K562 (cell line): Measurements from ENCODE around the gene YPEL3. TPM values are rescaled to one million over a fixed set of nuclear protein-coding genes. Genes with fewer than 3 reads are reported as not detected.

ENCODE experiments used
- ATAC-seq: fragments of 200-7000 bp; cut with Tn5 transposase; 3 replicates; pipeline ENCODE4 v1.9.1; 2020; ENCODE audit warnings: moderate library complexity
- BruUV-seq: library from RNA; stranded (reverse); fragments of 400-500 nt; replicated peaks from 2 replicates; lab custom pipeline; 2021; lab: Mats Ljungman, UMichigan
- CTCF ChIA-PET: fragments of 300-600 bp; formaldehyde crosslinking; extraction: SDS; loops from one replicate; lab custom pipeline; 2021; ENCODE audit warnings: low intra/inter-chr PET ratio; lab: Yijun Ruan, JAX
- POLR2A ChIA-PET: fragments of 300-600, 350-650 bp; sonication (Branson Sonifier 250); formaldehyde crosslinking; extraction: SDS; loops from one replicate; lab custom pipeline; 2021; ENCODE audit warnings: antibody characterized with exemption, inconsistent platforms; lab: Yijun Ruan, JAX
- DNase-seq, 4 experiments: peaks; one replicate each; pipeline versions ENCODE4 v3.0.0 to v3.0.0-alpha.2; 2011 to 2018; ENCODE audit warnings: low spot score in 3 of 4, mixed read lengths in 3 of 4; ENCODE audit errors: extremely low read depth in 1 of 4
- FAIRE-seq: peaks from 2 replicates; lab custom pipeline; 2011; peaks lifted over from hg19 to GRCh38; lab: Jason Lieb, UNC
- H2AFZ ChIP-seq: 2 replicates; pipeline ENCODE4 v1.6.0; 2011; ENCODE audit warnings: low read depth, low read length, control low read depth, inconsistent platforms
- H3K27ac ChIP-seq: fragments of 200-600 bp; 3 replicates; pipeline ENCODE4 v1.8.0; 2011; ENCODE audit warnings: low read depth, mild to moderate bottlenecking, control low read depth, inconsistent platforms, low read length, moderate library complexity, mixed read lengths; ENCODE audit errors: extremely low read depth
- H3K27me3 ChIP-seq, 2 experiments: fragments of 300-600 bp in 1 of 2; 2 replicates in 1 of 2; 3 replicates in 1 of 2; pipeline versions ENCODE4 v1.6.0 to v1.8.0; 2011; ENCODE audit warnings: inconsistent platforms in 2 of 2, low read length in 2 of 2, mild to moderate bottlenecking in 1 of 2, mixed read lengths in 1 of 2, moderate library complexity in 1 of 2; ENCODE audit not compliant: control insufficient read depth in 2 of 2, insufficient read depth in 2 of 2
- H3K36me3 ChIP-seq: fragments of 300-600 bp; 3 replicates; pipeline ENCODE4 v1.8.0; 2011; ENCODE audit warnings: mild to moderate bottlenecking, low read length, inconsistent platforms; ENCODE audit not compliant: control insufficient read depth, insufficient read depth
- H3K4me1 ChIP-seq, 2 experiments: fragments of 200-600 bp in 1 of 2; replicated peaks in 1 of 2; 2 replicates in 1 of 2; 3 replicates in 1 of 2; pipeline versions ENCODE4 v1.5.1 to v1.8.0; 2011; ENCODE audit warnings: inconsistent platforms in 2 of 2, low read length in 2 of 2, mild to moderate bottlenecking in 1 of 2, mixed read lengths in 1 of 2, moderate library complexity in 1 of 2; ENCODE audit not compliant: control insufficient read depth in 2 of 2, insufficient read depth in 2 of 2
- H3K4me2 ChIP-seq: 2 replicates; pipeline ENCODE4 v1.6.1; 2011; ENCODE audit warnings: low read length, control low read depth, inconsistent platforms, mixed read lengths; ENCODE audit not compliant: insufficient read depth
- H3K4me3 ChIP-seq: fragments of 200-600 bp; sonication (generic), shearing (Covaris generic); 2 replicates; pipeline ENCODE4 v1.5.1; 2016; ENCODE audit warnings: control low read depth, inconsistent platforms
- H3K79me2 ChIP-seq: fragments of 200-600 bp; 3 replicates; pipeline ENCODE4 v1.8.0; 2011; ENCODE audit warnings: low read length, inconsistent platforms; ENCODE audit not compliant: control insufficient read depth, insufficient read depth
- H3K9ac ChIP-seq, 2 experiments: 2 replicates each; pipeline versions ENCODE4 v1.6.0 to v1.6.1; 2011; ENCODE audit warnings: low read depth in 2 of 2, low read length in 2 of 2, control low read depth in 1 of 2, inconsistent platforms in 1 of 2, mild to moderate bottlenecking in 1 of 2, mixed read lengths in 1 of 2; ENCODE audit not compliant: insufficient read depth in 1 of 2
- H3K9me1 ChIP-seq: one replicate; pipeline ENCODE4 v1.6.0; 2011; ENCODE audit warnings: inconsistent platforms, mild to moderate bottlenecking, low read length, moderate library complexity; ENCODE audit not compliant: control insufficient read depth, insufficient read depth
- H3K9me3 ChIP-seq: replicated peaks from 2 replicates; pipeline ENCODE4 v1.5.1; 2011; ENCODE audit warnings: low read depth, low read length, inconsistent platforms; ENCODE audit not compliant: control insufficient read depth, insufficient read depth
- H4K20me1 ChIP-seq: replicated peaks from 2 replicates; pipeline ENCODE4 v1.6.1; 2011; ENCODE audit warnings: low read length, inconsistent platforms, mixed read lengths; ENCODE audit not compliant: control insufficient read depth, insufficient read depth
- DPF2 ChIP-seq: fragments of 450-650 bp; IDR thresholded peaks from 2 replicates; pipeline ENCODE4 v1.6.1; 2016
- GTF2F1 ChIP-seq: IDR thresholded peaks from 2 replicates; pipeline ENCODE4 v1.6.1; 2011; ENCODE audit warnings: low read depth, low read length, improper control_type of control experiment
- KDM5B ChIP-seq: fragments of 200-600 bp; sonication (generic); IDR thresholded peaks from 2 replicates; pipeline ENCODE4 v1.6.1; 2012; ENCODE audit warnings: low read depth, mild to moderate bottlenecking, moderate library complexity, low read length, control low read depth, inconsistent platforms; ENCODE audit not compliant: insufficient replicate concordance
- POLR2G ChIP-seq: fragments of 200-400 bp; formaldehyde crosslinking; IDR thresholded peaks from 2 replicates; pipeline ENCODE4 v1.6.1; 2017; ENCODE audit warnings: low read depth, mild to moderate bottlenecking, antibody characterized with exemption, low read length, moderate library complexity
- SRSF9 ChIP-seq: fragments of 200-400 bp; formaldehyde crosslinking; IDR thresholded peaks from 2 replicates; pipeline ENCODE4 v1.6.1; 2017; ENCODE audit warnings: low read depth, low read length, borderline replicate concordance
- ZNF57 ChIP-seq: fragments of 450-650 bp; formaldehyde crosslinking; IDR thresholded peaks from 2 replicates; pipeline ENCODE4 v1.4.0; 2020; ENCODE audit warnings: mild to moderate bottlenecking, moderate library complexity
- WGBS: fragments of 100-300 bp; shearing (Covaris generic); methylation state at CpG from one replicate; pipeline ENCODE4 v1.1.6; 2016; ENCODE audit warnings: low coverage, mixed read lengths; ENCODE audit not compliant: insufficient coverage; ENCODE audit errors: missing lambda C conversion rate; 5-methylcytosine and 5-hydroxymethylcytosine counted together
- in situ Hi-C: fragments of 300-500 bp; cut with MboI; formaldehyde crosslinking; loops from 4 replicates; pipeline ENCODE4 v1.15.0; 2018; ENCODE audit warnings: inconsistent platforms, mixed read lengths
- intact Hi-C: fragments of 100-400 bp; cut with micrococcal nuclease; formaldehyde crosslinking; loops from 2 replicates; pipeline ENCODE4 v1.14.2; 2022
- polyA plus RNA-seq, 8 experiments: library from polyadenylated mRNA; depleted of rRNA in 4 of 8; stranded (reverse) in 5 of 8; unstranded in 3 of 8; fragments of >200 nt; fragmentation: Nextera tagmentation in 2 of 8; fragmentation: Illumina TruSeq in 1 of 8; extraction: Ambion mirVana in 2 of 8; extraction: Trizol in 1 of 8; gene quantifications; 2 replicates each; pipeline versions ENCODE4 v1.2.1 to v1.2.3, GENCODE V29; 2011 to 2014; ENCODE audit warnings: inconsistent platforms in 1 of 8, missing spikeins in 1 of 8
- total RNA-seq, 7 experiments: library from RNA; depleted of rRNA in 6 of 7; stranded (reverse); fragments of >200 nt in 6 of 7; fragmentation: Illumina TruSeq in 2 of 7; extraction: Trizol in 2 of 7; gene quantifications; 2 replicates each; pipeline versions ENCODE4 v1.2.1 to v1.2.3, GENCODE V29; 2011 to 2021; ENCODE audit warnings: low replicate concordance in 1 of 7
- TF ChIP-seq, protein P1 (sequence below): fragments of 450-650 bp; IDR thresholded peaks from 2 replicates; pipeline ENCODE4 v1.6.1; 2017; ENCODE audit warnings: mild to moderate bottlenecking, moderate library complexity
- TF ChIP-seq, protein P2 (sequence below): fragments of 250-450 bp; sonication (Bioruptor Pico); IDR thresholded peaks from 2 replicates; pipeline ENCODE4 v1.5.0; 2021; ENCODE audit warnings: mild to moderate bottlenecking, borderline replicate concordance
- TF ChIP-seq, protein P3 (sequence below): fragments of 250-450 bp; sonication (Bioruptor Pico); IDR thresholded peaks from 2 replicates; pipeline ENCODE4 v1.4.0; 2020
- TF ChIP-seq, protein P4 (sequence below), 2 experiments: fragments of 250-450 bp in 1 of 2; fragments of 450-650 bp in 1 of 2; sonication (Bioruptor Pico) in 1 of 2; IDR thresholded peaks; 2 replicates each; pipeline versions ENCODE4 v1.6.1 to v1.8.0; 2016 to 2021; ENCODE audit warnings: mild to moderate bottlenecking in 2 of 2, moderate library complexity in 2 of 2, missing compliant biosample characterization in 1 of 2, missing genetic modification characterization in 1 of 2
- TF ChIP-seq, protein P5 (sequence below): fragments of 250-450 bp; sonication (Bioruptor Pico); IDR thresholded peaks from 2 replicates; pipeline ENCODE4 v1.9.0; 2021; ENCODE audit warnings: mild to moderate bottlenecking, inconsistent platforms
- TF ChIP-seq, protein P6 (sequence below): fragments of 450-650 bp; formaldehyde crosslinking; IDR thresholded peaks from 2 replicates; pipeline ENCODE4 v1.4.0; 2022; ENCODE audit warnings: missing genetic modification characterization

YPEL3 gene
- total and polyA plus RNA-seq, 9 of the 15 experiments (the other 6 are each of a cell fraction or from before 2014, with no cell fraction given): 0.41 to 15.0 (median 2.9) TPM

DNA sequence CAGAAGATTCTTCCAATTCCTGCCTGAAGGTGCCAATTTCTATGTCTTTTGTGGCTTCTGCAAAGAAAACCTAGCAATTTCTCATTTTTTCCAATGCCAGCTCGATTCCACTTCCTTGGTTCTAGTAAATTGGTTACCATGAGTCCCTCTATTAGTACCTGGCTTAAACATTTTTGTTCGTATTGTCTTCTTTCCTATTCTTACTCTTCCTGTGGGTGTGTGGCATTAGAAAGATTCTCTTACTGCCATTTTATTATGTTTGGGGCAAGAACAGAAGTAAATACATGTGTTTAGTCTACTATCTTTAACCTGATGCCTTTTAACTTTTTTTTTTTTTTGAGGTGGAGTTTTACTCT lies 47.3 kb upstream of the YPEL3 start:
- intact Hi-C loops (no loop called here), in situ Hi-C loops (loop anchor here (25.0 kb wide), 1 partner anchor 681 kb away; the partner anchor contains the start of genes BOLA2, SLX1B and SULT1A4)
- Histone ChIP-seq H2AFZ (no peak overlapping the region; the same call in 1 of the 2 replicates), H3K4me3 (no peak overlapping the region), H3K4me2 (no peak overlapping the region), H3K9me1 (no peaks in the 10 kb centered on the region), H3K9me3 (0 out of 2 replicates have a peak, but pooled peaks cover 3% of the 10 kb centered on the region), H3K36me3 (no peaks in the 10 kb centered on the region), H3K27me3 (no peaks in the 10 kb centered on the region), H3K4me1 (peaks cover 6 to 7% of the 10 kb centered on the region in 2 experiments; a peak in 4 of 5 replicates), H3K9ac (no peak overlapping the region), H4K20me1 (no peaks in the 10 kb centered on the region), H3K27ac (no peak overlapping the region), H3K79me2 (no peaks in the 10 kb centered on the region)
- FAIRE-seq: no peak
- no peak for DNase-seq
- BruUV-seq: no TSS peak
- WGBS: 24% methylated on average over 2 of the region's 2 CpGs
- no peak for ATAC-seq
- CTCF ChIA-PET: no interaction called here
- POLR2A ChIA-PET: interaction anchor here (0.6 kb wide), 1 partner anchor 35 kb away, joined by 4 read pairs; no protein-coding TSS in a partner anchor
- TF ChIP-seq SRSF9: no peak
- no peak for TF ChIP-seq GTF2F1
- TF ChIP-seq, protein P1, sequence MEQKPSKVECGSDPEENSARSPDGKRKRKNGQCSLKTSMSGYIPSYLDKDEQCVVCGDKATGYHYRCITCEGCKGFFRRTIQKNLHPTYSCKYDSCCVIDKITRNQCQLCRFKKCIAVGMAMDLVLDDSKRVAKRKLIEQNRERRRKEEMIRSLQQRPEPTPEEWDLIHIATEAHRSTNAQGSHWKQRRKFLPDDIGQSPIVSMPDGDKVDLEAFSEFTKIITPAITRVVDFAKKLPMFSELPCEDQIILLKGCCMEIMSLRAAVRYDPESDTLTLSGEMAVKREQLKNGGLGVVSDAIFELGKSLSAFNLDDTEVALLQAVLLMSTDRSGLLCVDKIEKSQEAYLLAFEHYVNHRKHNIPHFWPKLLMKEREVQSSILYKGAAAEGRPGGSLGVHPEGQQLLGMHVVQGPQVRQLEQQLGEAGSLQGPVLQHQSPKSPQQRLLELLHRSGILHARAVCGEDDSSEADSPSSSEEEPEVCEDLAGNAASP: no peak
- TF ChIP-seq, protein P2, sequence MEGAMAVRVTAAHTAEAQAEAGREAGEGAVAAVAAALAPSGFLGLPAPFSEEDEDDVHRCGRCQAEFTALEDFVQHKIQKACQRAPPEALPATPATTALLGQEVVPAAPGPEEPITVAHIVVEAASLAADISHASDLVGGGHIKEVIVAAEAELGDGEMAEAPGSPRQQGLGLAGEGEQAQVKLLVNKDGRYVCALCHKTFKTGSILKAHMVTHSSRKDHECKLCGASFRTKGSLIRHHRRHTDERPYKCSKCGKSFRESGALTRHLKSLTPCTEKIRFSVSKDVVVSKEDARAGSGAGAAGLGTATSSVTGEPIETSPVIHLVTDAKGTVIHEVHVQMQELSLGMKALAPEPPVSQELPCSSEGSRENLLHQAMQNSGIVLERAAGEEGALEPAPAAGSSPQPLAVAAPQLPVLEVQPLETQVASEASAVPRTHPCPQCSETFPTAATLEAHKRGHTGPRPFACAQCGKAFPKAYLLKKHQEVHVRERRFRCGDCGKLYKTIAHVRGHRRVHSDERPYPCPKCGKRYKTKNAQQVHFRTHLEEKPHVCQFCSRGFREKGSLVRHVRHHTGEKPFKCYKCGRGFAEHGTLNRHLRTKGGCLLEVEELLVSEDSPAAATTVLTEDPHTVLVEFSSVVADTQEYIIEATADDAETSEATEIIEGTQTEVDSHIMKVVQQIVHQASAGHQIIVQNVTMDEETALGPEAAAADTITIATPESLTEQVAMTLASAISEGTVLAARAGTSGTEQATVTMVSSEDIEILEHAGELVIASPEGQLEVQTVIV (CRISPR knock-in tag): no peak
- no peak for TF ChIP-seq KDM5B
- TF ChIP-seq ZNF57 (CRISPR knock-in tag): no peak
- TF ChIP-seq, protein P3, sequence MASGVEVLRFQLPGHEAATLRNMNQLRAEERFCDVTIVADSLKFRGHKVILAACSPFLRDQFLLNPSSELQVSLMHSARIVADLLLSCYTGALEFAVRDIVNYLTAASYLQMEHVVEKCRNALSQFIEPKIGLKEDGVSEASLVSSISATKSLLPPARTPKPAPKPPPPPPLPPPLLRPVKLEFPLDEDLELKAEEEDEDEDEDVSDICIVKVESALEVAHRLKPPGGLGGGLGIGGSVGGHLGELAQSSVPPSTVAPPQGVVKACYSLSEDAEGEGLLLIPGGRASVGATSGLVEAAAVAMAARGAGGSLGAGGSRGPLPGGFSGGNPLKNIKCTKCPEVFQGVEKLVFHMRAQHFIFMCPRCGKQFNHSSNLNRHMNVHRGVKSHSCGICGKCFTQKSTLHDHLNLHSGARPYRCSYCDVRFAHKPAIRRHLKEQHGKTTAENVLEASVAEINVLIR: no peak
- TF ChIP-seq DPF2: no peak
- TF ChIP-seq, protein P4, sequence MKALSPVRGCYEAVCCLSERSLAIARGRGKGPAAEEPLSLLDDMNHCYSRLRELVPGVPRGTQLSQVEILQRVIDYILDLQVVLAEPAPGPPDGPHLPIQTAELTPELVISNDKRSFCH (CRISPR knock-in tag; IDR thresholded peaks at IDR 0.05): no peak
- TF ChIP-seq, protein P4 (tag; IDR thresholded peaks at IDR 0.05): no peak
- TF ChIP-seq, protein P5, sequence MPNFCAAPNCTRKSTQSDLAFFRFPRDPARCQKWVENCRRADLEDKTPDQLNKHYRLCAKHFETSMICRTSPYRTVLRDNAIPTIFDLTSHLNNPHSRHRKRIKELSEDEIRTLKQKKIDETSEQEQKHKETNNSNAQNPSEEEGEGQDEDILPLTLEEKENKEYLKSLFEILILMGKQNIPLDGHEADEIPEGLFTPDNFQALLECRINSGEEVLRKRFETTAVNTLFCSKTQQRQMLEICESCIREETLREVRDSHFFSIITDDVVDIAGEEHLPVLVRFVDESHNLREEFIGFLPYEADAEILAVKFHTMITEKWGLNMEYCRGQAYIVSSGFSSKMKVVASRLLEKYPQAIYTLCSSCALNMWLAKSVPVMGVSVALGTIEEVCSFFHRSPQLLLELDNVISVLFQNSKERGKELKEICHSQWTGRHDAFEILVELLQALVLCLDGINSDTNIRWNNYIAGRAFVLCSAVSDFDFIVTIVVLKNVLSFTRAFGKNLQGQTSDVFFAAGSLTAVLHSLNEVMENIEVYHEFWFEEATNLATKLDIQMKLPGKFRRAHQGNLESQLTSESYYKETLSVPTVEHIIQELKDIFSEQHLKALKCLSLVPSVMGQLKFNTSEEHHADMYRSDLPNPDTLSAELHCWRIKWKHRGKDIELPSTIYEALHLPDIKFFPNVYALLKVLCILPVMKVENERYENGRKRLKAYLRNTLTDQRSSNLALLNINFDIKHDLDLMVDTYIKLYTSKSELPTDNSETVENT (CRISPR knock-in tag): no peak
- TF ChIP-seq, protein P6, sequence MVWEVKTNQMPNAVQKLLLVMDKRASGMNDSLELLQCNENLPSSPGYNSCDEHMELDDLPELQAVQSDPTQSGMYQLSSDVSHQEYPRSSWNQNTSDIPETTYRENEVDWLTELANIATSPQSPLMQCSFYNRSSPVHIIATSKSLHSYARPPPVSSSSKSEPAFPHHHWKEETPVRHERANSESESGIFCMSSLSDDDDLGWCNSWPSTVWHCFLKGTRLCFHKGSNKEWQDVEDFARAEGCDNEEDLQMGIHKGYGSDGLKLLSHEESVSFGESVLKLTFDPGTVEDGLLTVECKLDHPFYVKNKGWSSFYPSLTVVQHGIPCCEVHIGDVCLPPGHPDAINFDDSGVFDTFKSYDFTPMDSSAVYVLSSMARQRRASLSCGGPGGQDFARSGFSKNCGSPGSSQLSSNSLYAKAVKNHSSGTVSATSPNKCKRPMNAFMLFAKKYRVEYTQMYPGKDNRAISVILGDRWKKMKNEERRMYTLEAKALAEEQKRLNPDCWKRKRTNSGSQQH: no peak
- no peak for TF ChIP-seq POLR2G
